HG02759 (cell line): ENCODE results near the gene CFAP46.
"Not testable (repeated sequence)": the region's sequence is repeated elsewhere in the genome, so short reads cannot be mapped to it uniquely, and the experiment has no call there.

Experiments used
- ATAC-seq: cut with Tn5 transposase; IDR thresholded peaks from one replicate; pipeline ENCODE4 v1.9.1; 2021; ENCODE audit warnings: mild to moderate bottlenecking, moderate library complexity; ENCODE audit not compliant: unreplicated experiment

The CFAP46 gene

DNA sequence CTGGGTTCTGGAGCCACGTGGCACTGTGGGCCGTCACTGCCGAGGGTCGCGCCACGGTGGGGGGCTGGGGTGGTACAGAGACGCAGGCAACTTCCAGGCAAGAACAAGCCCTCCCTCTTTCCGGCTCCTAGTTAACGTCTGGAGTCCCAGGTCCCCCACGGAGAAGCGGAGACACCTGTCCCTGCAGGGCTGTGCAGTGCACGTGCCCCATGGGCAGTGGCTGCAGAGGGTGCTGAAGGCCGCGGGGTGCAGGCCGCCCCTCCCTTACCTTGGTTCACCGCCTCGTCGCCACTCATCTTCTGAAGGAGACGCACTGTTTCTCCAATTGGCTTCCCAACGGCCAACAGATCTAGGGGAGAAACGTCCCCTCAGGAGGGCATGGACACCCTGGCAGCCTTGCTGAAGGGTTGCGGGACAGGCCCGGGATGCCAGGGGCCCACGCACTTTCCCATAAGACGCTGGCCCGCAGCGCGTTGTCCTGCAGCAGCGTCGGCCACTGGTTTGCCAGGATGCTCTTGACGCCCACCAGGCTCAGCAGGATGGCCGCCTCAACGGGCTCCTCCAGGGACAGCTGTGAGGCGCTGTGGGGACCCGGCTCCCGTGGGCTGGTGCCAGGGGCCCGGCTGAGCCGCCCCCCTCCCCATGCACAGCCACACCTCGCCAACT lies 132.1 kb downstream of the CFAP46 start:
- no peak for ATAC-seq

DNA sequence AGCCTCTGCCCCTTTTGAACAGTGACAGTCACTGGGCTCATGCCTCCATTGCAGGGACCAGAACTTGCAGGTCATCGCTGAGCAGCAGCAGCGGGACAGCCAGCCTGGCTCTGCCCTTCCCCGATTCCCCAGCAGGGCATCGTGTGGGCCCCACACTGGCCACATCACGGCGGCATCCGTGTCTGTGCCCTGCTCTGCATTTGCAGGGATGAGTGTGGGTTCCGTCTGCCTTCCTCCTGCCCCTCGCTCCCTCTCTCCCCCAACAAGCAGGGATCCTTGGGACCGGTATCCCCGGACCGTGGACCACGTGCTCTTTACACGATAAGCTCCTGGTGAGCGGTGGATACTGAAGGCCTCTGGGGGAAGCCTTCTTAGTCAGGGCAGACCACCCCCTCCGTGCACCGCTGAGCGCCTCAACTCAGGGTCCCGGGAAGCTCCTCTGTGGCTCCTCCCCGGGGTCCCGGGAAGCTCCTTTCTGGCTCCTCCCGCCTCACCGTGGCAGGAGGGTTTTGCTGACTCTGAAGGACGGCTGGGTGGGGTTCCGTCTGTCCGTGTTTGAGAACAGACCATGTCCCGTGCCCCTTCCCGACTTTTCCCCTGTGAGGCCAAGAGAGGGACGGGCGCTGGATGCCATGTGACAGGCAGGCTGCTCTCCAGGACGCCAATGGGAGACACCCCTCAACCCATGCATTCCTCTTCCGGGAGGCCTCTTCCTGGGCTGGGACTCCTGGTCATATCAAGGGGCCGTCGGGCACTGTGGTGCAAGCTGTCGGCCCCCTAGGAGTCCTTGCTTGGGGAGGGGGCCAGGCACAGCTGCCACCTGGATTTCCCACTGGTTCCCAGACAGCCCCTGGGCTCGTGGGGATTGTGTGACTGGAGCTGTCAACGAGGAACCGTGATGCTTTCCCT lies 132.9 kb downstream of the CFAP46 start:
- ATAC-seq: no peak

DNA sequence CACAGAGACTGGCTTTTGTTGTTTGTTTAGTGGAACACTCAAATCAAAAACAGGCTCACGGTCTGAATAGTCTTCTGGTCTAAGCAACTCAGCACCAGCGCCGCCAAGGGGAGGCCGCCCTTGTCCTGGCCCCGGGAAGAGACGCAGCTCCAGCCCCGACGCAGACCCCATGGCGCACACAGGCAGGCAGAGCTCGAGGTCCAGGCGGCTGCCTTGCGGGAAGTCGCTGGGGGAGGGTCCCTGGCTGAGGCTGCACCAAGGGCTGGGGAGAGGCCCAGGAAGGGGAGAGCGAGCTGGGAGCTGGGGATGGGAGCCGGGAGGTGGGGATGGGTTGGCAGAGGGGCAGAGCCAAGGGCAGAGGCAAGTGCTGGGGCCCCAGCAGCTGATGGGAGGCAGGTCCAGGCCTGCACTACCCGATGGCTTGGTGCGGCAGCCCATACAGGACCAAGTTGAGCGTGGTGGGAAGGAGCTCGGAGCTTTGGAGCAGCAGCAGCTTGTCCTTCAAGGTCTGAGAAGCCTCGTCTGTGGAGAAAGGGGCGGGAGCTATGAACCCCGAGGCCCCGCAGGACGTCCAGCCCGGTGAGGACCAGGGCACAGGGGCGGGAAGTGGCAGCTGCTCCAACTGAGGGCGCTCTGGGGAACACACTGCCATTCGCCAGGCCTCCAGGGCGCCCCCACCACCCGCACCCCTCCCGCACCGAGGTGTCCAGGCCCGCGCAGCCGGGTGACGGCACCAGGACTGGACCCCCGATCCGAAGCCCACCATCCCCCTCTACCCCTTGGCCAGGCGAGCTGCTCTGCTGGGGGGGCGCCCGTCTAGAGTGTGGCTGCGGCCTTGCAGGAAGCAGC lies 133.8 kb downstream of the CFAP46 start:
- ATAC-seq: no peak

DNA sequence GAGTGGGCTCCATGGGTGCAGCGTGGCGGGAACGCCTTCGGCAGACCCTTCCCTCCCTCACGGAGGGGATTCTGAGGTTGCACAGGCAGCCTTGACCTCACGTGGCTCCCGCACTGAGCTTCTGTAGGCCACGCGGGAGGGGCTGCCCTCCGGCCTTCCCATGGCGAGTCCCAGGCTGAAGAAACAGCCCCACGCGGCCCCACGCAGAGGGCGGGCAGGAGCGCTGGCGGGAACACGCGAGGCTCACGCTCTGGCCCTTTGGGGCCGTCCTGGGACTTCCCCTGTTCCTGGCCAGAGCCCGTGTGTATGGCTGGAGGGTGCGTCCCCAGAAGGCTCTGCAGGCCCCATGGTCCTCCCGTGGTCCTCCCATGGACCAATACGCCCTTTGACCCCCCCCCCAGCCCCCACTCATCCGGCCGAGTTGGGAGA lies 134.7 kb downstream of the CFAP46 start:
- ATAC-seq: no peak

DNA sequence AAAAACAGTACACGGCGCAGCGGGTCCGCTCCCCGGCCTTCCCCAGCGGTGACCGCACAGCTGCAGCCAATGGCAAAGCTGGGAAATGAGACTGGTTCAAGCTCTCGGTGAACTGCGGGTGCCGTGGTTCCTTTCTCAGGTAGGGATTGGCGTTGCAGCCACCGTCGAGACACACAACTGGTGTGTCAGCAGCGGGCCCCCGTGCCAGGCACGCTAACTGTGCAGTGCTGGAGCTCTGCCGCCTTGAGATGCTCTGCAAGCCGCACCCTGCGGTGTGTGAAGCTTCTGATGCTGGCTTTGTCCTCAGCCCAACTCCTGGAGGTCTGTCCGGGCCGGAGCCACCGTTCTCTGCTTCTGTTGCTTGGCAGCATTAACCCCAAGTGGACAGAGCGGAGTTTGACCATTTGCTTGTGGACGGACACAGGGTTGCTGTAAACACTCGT lies 135.8 kb downstream of the CFAP46 start:
- ATAC-seq: no peak

DNA sequence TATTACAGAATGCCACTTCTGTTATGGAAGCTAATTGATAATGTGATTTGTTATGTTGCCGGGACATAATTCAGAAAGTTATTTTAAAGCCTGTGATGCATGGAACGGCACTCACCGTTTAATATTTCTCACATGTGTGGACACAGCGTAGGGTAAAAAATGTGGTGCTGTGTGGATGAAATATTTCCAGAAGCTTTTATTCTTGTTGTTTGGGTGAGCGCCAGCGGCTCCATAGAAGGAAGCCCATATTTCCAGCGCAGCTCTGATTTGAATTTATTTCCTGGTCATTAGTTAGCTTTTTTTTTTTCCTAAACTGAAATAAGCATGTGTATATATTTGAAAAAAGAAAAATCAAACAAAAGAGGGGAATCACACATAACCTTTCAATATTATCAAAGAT lies 136.3 kb downstream of the CFAP46 start:
- no peak for ATAC-seq

DNA sequence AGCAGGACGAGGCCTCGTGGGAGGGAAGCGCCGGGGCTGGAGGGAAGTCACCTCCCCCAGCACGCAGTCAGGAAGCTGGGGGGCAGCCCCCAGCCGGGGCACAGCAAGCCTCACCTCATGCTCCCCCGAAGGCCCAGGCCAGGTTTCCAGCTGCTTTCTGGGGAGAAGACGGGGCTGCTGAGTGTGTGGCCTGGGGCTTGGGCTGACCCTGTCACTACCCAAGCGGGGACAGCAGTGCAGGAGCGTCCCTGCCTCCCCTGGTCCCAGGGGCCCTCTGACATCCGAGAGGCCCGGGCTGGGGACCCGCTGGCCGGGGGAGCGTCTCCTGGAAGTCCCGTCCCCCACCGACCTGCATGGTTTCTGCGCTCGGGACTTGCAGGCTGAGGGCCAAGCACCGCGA lies 136.8 kb downstream of the CFAP46 start:
- no peak for ATAC-seq

DNA sequence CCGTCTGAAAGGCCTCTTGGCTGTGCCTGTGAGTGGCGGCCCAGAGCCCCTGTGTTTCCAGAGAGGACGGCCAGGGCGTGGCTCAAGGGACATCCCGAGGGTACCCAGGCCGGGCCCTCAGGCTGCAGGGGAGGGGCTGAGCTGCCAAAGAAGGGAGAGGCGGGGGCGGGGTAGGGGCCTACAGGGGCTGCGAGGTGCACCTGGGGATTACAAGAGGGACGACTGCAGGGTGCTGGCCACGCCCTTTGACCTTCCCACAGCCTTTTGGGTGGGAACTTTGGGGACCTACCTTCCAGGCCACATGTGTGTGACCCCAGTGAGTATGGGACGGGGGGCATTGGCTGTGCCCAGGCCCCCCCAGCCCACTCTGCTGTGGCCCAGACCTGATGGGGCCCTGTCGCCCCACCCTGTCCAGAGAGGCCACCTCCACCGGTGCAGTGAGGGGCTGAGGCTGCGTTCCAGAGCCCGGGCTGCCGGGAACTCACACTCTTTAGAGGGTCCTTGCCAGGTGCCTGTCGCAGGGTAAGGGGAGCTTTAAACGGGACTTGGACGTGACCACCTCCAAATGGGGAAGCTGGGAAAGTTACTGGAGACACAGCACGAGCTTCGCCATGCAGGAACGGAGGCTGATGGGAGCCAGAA lies 137.5 kb downstream of the CFAP46 start:
- ATAC-seq: no peak

DNA sequence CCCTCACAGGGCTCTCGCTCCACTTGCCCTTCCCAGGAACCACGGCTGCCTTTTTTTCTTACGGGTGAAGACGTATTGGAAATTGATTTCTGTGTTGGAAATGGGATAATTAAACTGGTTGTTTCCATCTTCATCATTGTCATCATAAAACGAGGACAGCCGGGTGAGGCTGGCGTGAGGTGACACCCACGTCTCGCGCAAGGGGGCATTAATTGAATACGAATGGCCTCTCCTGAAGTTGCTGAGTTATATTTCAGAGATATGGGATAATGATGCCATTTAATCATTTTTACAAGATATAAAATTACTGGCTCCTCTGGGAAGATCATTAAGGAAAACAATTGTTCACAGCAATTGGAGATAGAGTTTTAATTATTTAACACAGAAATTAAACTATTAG lies 138.1 kb downstream of the CFAP46 start:
- no peak for ATAC-seq

DNA sequence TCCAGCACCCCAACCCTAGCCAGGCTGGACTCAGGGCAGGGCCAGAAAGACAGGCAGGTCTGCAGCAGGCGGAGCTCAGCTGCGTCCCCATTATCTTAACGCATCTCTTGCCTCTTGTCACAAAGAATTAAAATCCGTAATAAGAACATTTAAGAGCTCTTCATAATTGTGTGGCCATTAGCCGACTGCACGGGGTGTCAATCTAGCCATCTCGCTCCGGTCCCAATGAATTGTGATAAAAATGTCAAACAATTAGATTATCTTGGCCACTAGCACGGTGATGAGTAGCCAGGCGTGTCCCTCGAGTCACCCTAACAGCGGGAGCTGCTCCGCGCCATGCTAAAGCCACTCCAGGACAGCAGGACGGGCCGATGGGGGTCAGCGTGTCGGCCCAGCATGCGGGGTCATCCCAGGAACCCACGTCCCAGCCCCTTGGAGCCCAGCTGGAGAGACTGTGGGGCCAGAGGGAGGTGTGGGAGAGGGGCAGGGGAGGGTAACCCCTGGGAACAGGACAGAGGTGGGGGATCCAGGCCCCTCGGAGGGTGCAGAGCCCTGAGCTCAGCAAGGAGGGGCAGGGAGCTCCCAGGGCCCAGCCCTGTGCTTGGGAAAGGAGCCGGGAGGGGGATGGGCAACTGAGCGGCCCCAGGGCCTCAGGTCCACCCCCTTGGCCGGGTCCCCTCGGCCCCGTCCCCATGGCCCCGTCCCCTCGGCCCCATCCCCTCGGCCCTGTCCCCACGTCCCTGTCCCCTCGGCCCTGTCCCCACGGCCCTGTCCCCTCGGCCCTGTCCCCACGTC lies 138.8 kb downstream of the CFAP46 start:
- ATAC-seq: no peak

DNA sequence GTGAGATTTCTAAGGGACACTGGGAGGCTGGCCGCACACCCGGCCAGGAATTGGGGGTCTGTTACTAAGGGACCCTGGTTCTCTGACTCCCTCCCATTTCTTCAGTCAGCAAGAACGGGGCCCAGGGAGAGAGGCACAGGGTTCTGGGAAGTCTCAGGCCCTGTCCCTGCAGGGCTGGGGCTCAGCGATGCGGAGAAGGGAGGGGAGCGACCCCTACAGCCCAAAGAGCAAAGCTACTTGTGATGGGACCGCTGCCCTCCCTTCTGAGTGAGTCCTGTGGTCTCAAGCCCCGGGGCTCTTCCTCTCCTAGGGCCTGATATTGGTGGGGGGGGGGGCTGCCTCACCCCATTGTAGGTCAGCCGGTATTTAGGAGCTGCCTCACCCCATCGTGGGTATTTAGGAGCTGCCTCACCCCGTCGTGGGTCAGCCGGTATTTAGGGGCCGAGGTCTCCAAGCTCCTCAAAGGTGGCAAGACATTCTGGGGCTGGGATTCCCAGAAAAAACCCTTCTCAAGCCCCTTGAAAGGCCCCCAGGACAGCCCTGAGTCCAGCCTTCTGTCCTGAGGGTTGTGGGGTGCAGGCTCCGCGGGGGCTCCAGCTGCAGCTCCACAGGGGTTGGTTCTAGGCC lies 139.6 kb downstream of the CFAP46 start:
- no peak for ATAC-seq

DNA sequence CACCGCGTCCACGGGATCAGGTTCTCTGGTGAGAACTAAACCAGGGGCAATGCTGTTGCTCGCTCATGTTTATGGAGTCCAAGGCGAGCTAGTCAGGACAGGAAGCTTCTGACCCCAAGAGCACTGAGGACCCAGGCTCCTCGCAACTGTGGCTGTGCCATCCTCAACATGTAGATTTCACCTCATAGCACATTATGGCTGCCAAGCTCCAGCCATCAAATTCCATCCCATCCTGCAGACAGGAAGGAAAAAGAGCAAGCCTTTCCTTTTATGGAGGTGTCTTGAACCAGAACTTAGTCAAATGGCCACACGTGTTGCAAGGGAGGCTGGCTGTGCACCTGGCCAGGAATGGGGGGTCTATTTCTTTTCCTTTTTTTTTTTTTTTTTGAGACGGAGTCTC lies 140.3 kb downstream of the CFAP46 start:
- no peak for ATAC-seq

DNA sequence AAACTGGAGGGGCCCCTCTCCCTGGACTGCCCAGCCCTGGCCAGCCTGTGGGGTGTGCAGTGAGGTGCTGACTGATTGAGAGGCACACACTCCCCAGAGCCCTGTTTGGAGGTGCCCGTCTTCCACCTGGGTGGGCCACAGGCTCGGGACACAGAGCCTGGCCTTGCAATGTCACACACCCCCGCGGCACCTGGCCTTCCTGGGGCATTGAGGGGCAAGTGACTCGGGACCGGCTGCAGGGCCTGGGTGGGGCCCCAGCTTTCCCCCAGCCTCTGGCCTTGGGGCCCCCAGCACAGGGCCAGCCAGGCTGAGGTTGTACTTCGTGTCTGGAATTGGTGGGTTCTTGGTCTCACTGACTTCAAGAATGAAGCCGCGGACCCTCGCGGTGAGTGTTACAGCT lies 142.5 kb downstream of the CFAP46 start:
- no peak for ATAC-seq

DNA sequence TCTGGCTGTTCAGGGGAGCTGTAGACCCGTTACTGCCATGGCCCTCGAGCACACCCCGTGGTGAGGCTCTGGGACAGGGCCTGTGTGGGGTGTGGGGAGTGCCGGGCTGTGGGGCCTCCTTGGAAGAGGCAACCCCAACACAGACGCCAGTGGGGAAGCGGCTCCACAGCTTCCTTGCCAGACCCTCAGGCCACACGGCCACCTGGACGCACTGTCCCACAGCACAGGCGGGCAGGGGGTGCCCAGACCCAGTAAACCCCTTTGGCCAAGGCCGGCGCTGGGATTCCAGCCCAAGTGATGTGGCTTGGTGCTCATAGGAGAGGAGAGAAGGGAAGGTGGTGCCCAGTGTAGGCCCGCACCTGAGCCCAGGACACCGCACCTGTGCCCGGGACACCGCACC lies 143.5 kb downstream of the CFAP46 start:
- no peak for ATAC-seq

DNA sequence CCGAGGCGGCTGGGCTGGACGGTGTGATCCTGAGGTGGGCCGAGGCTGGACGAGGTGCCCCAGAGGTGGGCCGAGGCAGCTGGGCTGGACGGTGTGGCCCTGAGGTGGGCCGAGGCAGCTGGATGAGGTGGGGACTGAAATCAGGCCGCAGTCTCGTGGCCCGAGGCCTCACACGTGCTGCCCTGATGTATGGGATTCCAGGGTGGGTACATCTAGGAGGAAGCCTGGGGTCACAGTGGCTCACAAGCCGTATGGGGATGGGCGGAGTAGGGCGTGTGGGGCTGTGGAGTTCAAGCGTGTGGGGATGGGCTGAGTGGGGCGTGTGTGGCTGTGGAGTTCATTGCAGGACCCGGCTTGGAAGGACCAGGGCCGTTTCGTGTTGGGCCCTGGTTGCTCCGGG lies 144.0 kb downstream of the CFAP46 start:
- ATAC-seq: no peak

DNA sequence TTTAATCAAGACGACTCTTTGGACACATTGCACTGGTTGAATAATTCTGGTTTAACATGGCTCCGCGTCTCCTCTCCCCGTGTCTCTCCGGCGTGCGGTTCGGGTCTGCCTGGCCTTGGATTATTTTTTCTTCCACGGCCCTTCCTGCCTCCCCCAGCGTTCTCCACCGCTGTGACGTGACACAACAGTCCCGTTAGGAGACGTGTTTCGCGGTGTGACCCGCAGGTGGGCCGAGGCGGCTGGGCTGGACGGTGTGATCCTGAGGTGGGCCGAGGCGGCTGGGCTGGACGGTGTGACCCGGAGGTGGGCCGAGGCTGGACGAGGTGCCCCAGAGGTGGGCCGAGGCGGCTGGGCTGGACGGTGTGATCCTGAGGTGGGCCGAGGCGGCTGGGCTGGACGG lies 144.4 kb downstream of the CFAP46 start:
- ATAC-seq: not testable (repeated sequence)

DNA sequence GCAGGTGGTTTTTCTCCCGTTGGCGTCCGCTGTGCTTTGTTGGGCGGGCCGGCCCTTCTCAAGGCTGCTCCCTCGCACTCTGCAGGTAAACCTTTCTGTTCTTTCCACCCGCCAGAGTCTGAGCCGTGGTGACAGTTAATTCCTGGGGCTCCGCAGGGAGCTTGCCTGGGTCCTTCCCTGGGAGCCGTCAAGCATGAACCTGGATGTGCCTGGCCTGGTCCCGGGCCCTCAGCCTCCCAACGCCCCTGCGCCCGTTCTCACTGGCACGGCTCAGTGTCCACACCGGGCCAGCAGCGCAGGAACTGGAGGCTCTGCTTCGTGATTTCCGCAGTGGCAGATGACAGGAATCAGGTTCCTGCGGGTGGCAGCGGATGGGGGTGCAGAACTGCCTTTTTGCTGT lies 145.5 kb downstream of the CFAP46 start:
- no peak for ATAC-seq

DNA sequence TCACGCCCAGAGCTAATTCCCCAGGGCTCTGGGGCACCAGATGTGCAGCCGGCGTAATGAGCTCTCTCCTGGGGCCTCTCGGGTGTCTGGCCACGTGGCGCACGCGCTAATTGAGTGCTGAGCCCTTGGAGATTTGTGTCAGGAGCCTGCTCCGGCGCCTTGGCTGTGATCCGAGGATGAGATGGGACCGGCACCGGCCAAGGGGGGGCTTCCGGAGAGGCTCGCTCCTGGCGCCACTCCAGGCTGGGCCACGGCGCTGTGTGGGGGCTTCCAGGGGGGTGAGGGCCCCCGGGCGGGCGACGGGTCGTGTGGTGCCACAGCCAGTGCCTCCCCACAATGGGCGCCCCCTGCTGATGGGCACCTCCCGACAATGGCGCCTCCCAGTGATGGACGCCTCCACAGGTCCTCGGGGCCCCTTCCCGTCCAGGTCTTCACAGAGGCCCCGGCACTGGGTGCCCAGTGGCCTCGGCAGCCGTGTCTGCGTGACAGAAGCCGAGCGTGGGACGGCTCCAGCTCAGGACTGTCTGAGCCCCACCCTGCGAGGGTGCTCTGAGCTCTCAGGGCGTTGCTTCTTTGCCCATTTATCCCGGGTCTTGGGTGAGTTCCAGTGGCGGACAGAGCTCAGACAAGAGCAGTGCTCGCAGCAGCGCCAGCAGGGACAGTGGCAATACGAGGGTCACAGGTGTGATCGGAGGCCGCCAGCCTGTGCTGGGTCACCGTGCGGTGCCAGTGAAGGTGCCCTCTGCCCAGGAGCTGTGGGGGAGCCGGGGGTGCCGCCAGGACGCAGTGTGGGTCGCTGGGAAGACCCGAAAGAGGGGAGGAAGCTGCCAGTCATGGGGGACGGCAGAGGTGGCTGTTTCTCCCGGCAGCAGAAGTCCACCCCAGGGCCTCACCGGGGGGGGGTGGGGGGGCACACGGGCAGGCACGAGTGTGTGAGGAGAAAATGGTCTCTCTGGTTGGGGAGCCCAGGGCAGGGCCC lies 148.2 kb downstream of the CFAP46 start:
- ATAC-seq: no peak
